ENCODE results near the gene ERGIC1.

ERGIC1 gene

GRCh38 chr5:172911976-172912375 lies 77.9 kb downstream of the ERGIC1 start:
- Mint-ChIP-seq H3K4me1 (peaks cover 5% of the 10 kb centered on the region), H3K9me3 (no peaks in the 10 kb centered on the region), H3K36me3 (ENCODE audit: insufficient read depth) (peaks cover 16% of the 10 kb centered on the region), H3K4me3 (no peak overlapping the region), H3K27ac (ENCODE audit: low read depth) (no peak overlapping the region), H3K27me3 (no peaks in the 10 kb centered on the region)
- no peak for ATAC-seq (replicated peaks; ENCODE audit: extremely low read depth, poor library complexity, severe bottlenecking)
- DNase-seq (ENCODE audit: low spot score in 2 of 2): no peak

DNA sequence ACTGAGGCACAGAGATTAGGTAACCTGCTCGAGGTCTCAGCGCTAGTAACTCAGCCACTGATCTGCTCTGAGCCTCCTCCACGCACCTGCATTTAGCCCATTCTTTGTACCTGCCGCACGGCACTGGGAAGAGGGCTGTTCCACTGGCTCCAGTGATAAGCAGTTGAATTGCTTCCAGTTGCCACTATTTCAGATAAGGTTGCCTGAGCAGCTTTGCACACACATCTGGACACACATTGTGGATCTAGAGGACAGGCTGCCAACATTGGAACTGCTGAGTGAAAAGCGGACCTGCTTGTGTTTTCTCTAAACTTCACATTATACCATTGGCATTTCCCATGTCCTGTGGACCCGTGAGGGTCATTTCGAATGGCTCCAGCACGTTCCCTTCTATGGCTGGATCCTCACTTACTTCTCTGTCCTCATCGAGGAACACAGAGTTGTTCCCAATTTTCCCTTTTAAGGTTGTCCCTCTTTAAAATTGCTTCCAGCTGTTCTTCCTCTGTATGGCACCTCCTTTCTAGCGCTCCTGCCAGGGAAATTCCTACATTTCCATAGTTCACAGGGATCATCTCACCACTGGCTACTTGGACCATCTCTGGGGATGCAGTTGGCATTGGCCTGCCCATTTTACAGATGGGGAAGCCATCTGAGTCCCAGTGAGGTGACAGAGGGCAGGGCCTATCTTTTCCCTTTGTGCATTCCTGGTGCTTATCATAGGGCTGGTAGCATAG lies 79.2 kb downstream of the ERGIC1 start:
- no peak for ATAC-seq (replicated peaks; ENCODE audit: extremely low read depth, poor library complexity, severe bottlenecking)
- DNase-seq (ENCODE audit: low spot score in 2 of 2): no peak
- Mint-ChIP-seq H3K4me1 (peaks cover 8% of the 10 kb centered on the region), H3K27me3 (no peaks in the 10 kb centered on the region), H3K36me3 (ENCODE audit: insufficient read depth) (peaks cover 19% of the 10 kb centered on the region), H3K4me3 (no peak overlapping the region), H3K9me3 (no peaks in the 10 kb centered on the region), H3K27ac (ENCODE audit: low read depth) (no peak overlapping the region)

GRCh38 chr5:172915514-172915913 lies 81.5 kb downstream of the ERGIC1 start:
- H3K4me1 Mint-ChIP-seq: peaks cover 14% of the 10 kb centered on the region

DNA sequence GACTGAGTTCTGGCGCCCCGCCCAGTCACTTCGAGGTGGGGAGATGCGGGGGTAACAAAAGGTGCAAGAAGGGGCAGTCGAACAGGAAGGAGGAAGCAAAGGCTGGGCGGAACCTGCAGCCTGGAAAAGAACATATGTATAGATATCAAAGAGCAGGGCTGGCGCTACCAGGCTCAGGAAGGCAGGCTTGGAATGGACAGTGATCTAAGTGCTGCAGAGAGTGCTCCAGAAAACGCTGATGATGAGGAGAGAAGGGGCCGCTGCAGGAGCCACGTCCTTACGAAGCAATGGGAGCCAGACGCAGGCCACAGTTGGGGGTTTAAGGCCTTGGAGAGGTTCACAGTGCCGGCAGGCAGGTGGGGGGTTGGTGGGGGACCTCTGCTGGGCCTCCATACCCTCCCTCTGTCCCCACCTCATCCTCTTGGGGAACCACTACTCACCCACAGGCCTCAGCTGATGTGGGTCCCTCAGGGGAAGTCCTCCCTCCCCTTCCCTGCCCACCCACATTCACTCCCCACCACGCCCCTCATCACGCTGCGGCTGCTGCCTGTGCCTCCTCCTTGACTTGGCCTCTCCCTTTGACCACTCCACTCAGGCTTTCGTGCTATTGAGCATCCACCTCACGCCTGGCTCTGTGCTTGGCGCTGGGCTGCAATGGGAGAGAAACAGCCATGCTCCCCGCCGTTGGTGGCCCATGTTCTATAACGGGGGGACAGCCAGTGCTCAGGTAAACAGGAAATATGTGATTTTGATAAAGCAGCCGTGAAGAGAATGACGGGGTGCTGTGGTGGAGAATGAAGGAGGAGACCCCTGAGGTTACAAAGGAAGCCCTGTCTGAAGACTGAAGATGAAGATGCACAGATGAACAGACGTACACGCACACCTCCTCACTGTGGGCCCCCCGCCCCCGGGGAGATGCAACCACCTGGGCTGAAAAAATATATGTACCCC lies 84.6 kb downstream of the ERGIC1 start:
- H3K36me3 Mint-ChIP-seq (ENCODE audit: insufficient read depth): peaks cover 17% of the 10 kb centered on the region
- ATAC-seq (replicated peaks; ENCODE audit: extremely low read depth, poor library complexity, severe bottlenecking) (peak; percentile 78), DNase-seq (ENCODE audit: low spot score in 2 of 2) (peak; percentile 37 to 49)
- peak overlapping the region; percentile 66 for H3K4me3 Mint-ChIP-seq
- H3K27me3 Mint-ChIP-seq: no peaks in the 10 kb centered on the region
- peak overlapping the region; percentile 91 for H3K27ac Mint-ChIP-seq (ENCODE audit: low read depth)
- no peaks in the 10 kb centered on the region for H3K9me3 Mint-ChIP-seq
- H3K4me1 Mint-ChIP-seq: peaks cover 18% of the 10 kb centered on the region

More at GRCh38 chr5:172915514-172915913, 81.5 kb downstream of the ERGIC1 start:
- Mint-ChIP-seq H3K4me3 (no peak overlapping the region), H3K36me3 (ENCODE audit: insufficient read depth) (peaks cover 21% of the 10 kb centered on the region), H3K27me3 (no peaks in the 10 kb centered on the region), H3K27ac (ENCODE audit: low read depth) (peak overlapping the region; percentile 47), H3K9me3 (no peaks in the 10 kb centered on the region)
- DNase-seq (ENCODE audit: low spot score in 2 of 2) (no peak), ATAC-seq (replicated peaks; ENCODE audit: extremely low read depth, poor library complexity, severe bottlenecking) (no peak)

- Mint-ChIP-seq H3K27ac (ENCODE audit: low read depth) (peak overlapping the region; percentile 91), H3K4me3 (peak overlapping the region; percentile 66), H3K27me3 (no peaks in the 10 kb centered on the region), H3K36me3 (ENCODE audit: insufficient read depth) (peaks cover 22% of the 10 kb centered on the region), H3K4me1 (peaks cover 18% of the 10 kb centered on the region), H3K9me3 (no peaks in the 10 kb centered on the region)
- DNase-seq (ENCODE audit: low spot score in 2 of 2) (no peak), ATAC-seq (replicated peaks; ENCODE audit: extremely low read depth, poor library complexity, severe bottlenecking) (no peak)
Measured at GRCh38 chr5:172919525-172920446, 85.7 kb downstream of the ERGIC1 start.

DNA sequence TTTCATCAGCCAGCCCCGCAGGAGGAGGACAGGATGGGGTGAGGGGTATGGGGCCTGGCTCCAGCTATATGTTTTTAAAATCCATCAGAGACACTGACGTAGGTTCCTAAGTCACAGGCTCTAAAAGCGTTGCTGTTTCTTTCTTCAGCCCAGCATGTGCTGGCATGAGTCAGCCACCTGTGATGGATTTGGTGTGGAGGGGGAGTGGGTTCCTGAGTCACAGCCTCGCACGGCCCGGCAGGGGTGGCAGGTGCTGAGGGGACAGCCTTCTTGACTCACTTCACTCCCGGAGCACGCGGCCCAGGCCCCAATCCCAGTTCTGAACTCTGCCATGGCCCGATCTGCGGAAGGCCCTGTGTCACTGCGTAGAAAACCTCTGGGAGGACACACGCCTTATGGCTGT lies 86.4 kb downstream of the ERGIC1 start:
- DNase-seq (ENCODE audit: low spot score in 2 of 2): no peak
- peaks cover 22% of the 10 kb centered on the region for H3K36me3 Mint-ChIP-seq (ENCODE audit: insufficient read depth)
- no peaks in the 10 kb centered on the region for H3K27me3 Mint-ChIP-seq
- H3K4me3 Mint-ChIP-seq: no peak overlapping the region
- H3K27ac Mint-ChIP-seq (ENCODE audit: low read depth): no peak overlapping the region
- H3K9me3 Mint-ChIP-seq: no peaks in the 10 kb centered on the region
- H3K4me1 Mint-ChIP-seq: peaks cover 18% of the 10 kb centered on the region
- no peak for ATAC-seq (replicated peaks; ENCODE audit: extremely low read depth, poor library complexity, severe bottlenecking)

DNA sequence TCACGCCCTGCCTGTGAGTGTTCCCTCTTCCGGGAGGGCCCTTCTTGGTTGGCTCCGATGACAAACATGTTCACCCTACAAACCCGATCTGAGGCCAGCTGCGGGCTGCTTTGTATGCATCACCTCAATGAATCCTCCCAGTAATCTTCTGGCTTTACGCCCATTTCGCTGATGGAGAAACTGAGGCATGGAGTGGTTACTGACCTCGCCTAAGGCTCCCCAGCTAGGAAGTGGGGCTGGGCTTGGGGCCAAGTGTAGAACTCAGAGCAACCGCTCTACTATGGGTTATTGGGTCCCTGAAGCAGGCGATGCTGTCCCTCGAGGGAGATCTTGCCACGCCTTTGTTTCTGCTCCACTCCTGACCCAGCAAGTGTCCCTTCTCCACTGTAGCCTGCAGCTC lies 86.9 kb downstream of the ERGIC1 start:
- H3K27ac Mint-ChIP-seq (ENCODE audit: low read depth): no peak overlapping the region
- H3K9me3 Mint-ChIP-seq: no peaks in the 10 kb centered on the region
- ATAC-seq (replicated peaks; ENCODE audit: extremely low read depth, poor library complexity, severe bottlenecking) (no peak), DNase-seq (ENCODE audit: low spot score in 2 of 2) (no peak)
- H3K4me1 Mint-ChIP-seq: peaks cover 18% of the 10 kb centered on the region
- no peak overlapping the region for H3K4me3 Mint-ChIP-seq
- H3K36me3 Mint-ChIP-seq (ENCODE audit: insufficient read depth): peaks cover 21% of the 10 kb centered on the region
- no peaks in the 10 kb centered on the region for H3K27me3 Mint-ChIP-seq

- Mint-ChIP-seq H3K4me3 (no peak overlapping the region), H3K27me3 (no peaks in the 10 kb centered on the region), H3K36me3 (ENCODE audit: insufficient read depth) (peaks cover 19% of the 10 kb centered on the region), H3K9me3 (no peaks in the 10 kb centered on the region), H3K4me1 (peaks cover 18% of the 10 kb centered on the region), H3K27ac (ENCODE audit: low read depth) (peak overlapping the region; percentile 90)
- no peak for ATAC-seq (replicated peaks; ENCODE audit: extremely low read depth, poor library complexity, severe bottlenecking)
- no peak for DNase-seq (ENCODE audit: low spot score in 2 of 2)
Measured at GRCh38 chr5:172921906-172922305, 87.9 kb downstream of the ERGIC1 start.

GRCh38 chr5:172923539-172923938 lies 89.5 kb downstream of the ERGIC1 start:
- DNase-seq (ENCODE audit: low spot score in 2 of 2) (no peak), ATAC-seq (replicated peaks; ENCODE audit: extremely low read depth, poor library complexity, severe bottlenecking) (no peak)
- H3K27me3 Mint-ChIP-seq: no peaks in the 10 kb centered on the region
- H3K27ac Mint-ChIP-seq (ENCODE audit: low read depth): no peak overlapping the region
- no peak overlapping the region for H3K4me3 Mint-ChIP-seq
- peaks cover 12% of the 10 kb centered on the region for H3K4me1 Mint-ChIP-seq
- H3K36me3 Mint-ChIP-seq (ENCODE audit: insufficient read depth): peaks cover 18% of the 10 kb centered on the region
- no peaks in the 10 kb centered on the region for H3K9me3 Mint-ChIP-seq

DNA sequence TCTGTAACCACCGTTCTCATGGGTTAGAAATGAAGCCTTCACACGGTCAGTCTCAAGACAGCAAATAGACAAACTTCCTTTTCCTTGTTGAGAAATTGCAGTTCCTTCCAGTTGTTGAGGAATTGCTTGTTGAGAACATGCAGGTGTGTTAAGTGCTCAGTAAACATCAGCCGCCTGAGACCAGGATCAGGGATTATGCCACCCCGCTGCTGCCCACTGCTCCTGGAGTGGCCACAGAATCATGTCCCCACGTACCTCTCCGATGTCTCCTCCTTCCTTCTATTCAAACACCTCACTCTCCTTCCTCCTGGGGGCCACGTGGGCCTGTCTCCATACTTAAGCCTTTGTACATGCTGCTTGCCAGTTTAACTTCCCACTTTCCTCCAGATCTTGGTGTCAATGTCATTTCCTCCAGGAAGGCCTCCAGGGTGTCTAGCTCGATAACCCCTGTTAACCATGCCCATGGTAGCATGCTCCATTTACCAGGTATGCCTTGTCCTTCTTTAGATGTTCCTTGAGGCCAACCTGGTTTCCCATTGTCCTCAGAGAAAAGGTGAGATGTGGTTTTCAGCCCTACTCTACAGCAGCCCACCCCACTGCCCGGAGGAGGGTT lies 91.4 kb downstream of the ERGIC1 start:
- Mint-ChIP-seq H3K27ac (ENCODE audit: low read depth) (peak overlapping the region; percentile 14), H3K4me3 (no peak overlapping the region), H3K4me1 (peaks cover 4% of the 10 kb centered on the region), H3K27me3 (no peaks in the 10 kb centered on the region), H3K36me3 (ENCODE audit: insufficient read depth) (peaks cover 18% of the 10 kb centered on the region), H3K9me3 (no peaks in the 10 kb centered on the region)
- no peak for ATAC-seq (replicated peaks; ENCODE audit: extremely low read depth, poor library complexity, severe bottlenecking)
- DNase-seq (ENCODE audit: low spot score in 2 of 2): no peak

DNA sequence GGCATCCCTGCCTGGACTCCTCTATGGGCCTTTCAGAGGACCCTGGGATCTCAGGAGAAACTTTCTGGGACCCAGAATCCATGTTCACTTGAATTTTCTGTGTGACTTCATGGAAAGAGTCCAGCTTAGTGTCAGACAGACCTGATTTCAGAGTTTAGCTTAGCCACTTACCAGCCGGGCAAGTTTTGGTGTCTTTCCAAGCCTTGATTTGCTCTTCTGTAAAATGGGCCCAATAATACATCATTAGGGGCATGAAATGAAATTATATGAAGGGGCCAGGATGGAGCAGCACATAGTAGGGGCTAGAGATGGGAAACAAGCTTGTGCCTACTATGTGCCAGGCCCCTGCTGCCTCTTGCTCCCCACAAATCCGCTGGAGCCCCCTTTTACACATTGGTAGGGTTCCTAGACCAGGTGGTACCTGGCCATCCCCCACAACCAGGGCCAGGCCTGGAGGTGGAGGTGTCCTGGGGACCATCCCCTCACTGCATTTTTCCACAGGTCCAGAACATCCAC lies 92.0 kb downstream of the ERGIC1 start:
- peaks cover 4% of the 10 kb centered on the region for H3K4me1 Mint-ChIP-seq
- no peak overlapping the region for H3K4me3 Mint-ChIP-seq
- H3K36me3 Mint-ChIP-seq (ENCODE audit: insufficient read depth): peaks cover 18% of the 10 kb centered on the region
- peak overlapping the region; percentile 14 for H3K27ac Mint-ChIP-seq (ENCODE audit: low read depth)
- no peaks in the 10 kb centered on the region for H3K9me3 Mint-ChIP-seq
- ATAC-seq (replicated peaks; ENCODE audit: extremely low read depth, poor library complexity, severe bottlenecking) (no peak), DNase-seq (ENCODE audit: low spot score in 2 of 2) (no peak)
- no peaks in the 10 kb centered on the region for H3K27me3 Mint-ChIP-seq

Measured in central memory CD8-positive, alpha-beta T cell (primary cell).